A549 (cell line): ENCODE data around the gene THOC1. TPM values are rescaled to one million over a fixed set of nuclear protein-coding genes. Genes with fewer than 3 reads are reported as not detected.
A peak's percentile ranks its signal among the peaks of the same experiment; 100 is the strongest.
"Not testable (repeated sequence)": the region's sequence is repeated elsewhere in the genome, so short reads cannot be mapped to it uniquely, and the experiment has no call there.

Experiments
- ATAC-seq, 2 experiments: fragments of 200-7000 bp in 1 of 2; fragments of >200 bp in 1 of 2; cut with Nextera tagmentation in 1 of 2; cut with Tn5 transposase in 1 of 2; 3 replicates each; pipeline versions ENCODE4 v1.8.0 to v1.9.1; 2018 to 2020; ENCODE audit warnings: mild to moderate bottlenecking in 1 of 2, moderate library complexity in 1 of 2
- CTCF ChIA-PET: fragments of 300-600 bp; sonication (Branson Sonifier 250); formaldehyde crosslinking; extraction: SDS; loops from one replicate; lab custom pipeline; 2021; ENCODE audit warnings: antibody characterized with exemption, inconsistent platforms; lab: Yijun Ruan, JAX
- POLR2A ChIA-PET: fragments of 350-600 bp; formaldehyde crosslinking; extraction: SDS; loops from one replicate; lab custom pipeline; 2021; ENCODE audit warnings: antibody characterized with exemption, inconsistent platforms; lab: Yijun Ruan, JAX
- DNase-seq, 2 experiments: peaks; one replicate each; pipeline versions ENCODE4 v3.0.0 to v3.0.0-alpha.2; 2011 to 2016; ENCODE audit warnings: low read depth in 1 of 2, low spot score in 1 of 2
- FAIRE-seq: peaks from 2 replicates; lab custom pipeline; 2011; peaks lifted over from hg19 to GRCh38; lab: Jason Lieb, UNC
- H3K27ac ChIP-seq, 2 experiments: fragments of >200 bp; sonication (Bioruptor Twin); formaldehyde crosslinking; 3 replicates each; pipeline ENCODE4 v1.5.1; 2016 to 2017
- H3K4me1 ChIP-seq: fragments of >200 bp; sonication (Bioruptor Twin); formaldehyde crosslinking; 3 replicates; pipeline ENCODE4 v1.6.1; 2016
- H3K4me2 ChIP-seq: fragments of >200 bp; sonication (Bioruptor Twin); formaldehyde crosslinking; 3 replicates; pipeline ENCODE4 v1.6.1; 2016
- H3K4me3 ChIP-seq: fragments of >200 bp; sonication (Bioruptor Twin); formaldehyde crosslinking; 3 replicates; pipeline ENCODE4 v1.5.1; 2016
- H3K9me3 ChIP-seq: fragments of >200 bp; sonication (Bioruptor Twin); formaldehyde crosslinking; 3 replicates; pipeline ENCODE4 v1.6.1; 2016
- ATOH8 ChIP-seq: fragments of 250-450 bp; sonication (Bioruptor Pico); IDR thresholded peaks from 2 replicates; pipeline ENCODE4 v1.5.0; 2020; ENCODE audit warnings: low read depth, mild to moderate bottlenecking, moderate library complexity
- CEBPB ChIP-seq, 2 experiments: fragments of >200 bp in 1 of 2; sonication (Bioruptor Twin) in 1 of 2; formaldehyde crosslinking in 1 of 2; IDR thresholded peaks; 2 replicates each; pipeline ENCODE4 v1.6.1; 2012 to 2016
- EHMT2 ChIP-seq: fragments of 200-600 bp; sonication (generic); IDR thresholded peaks from 2 replicates; pipeline ENCODE4 v1.6.1; 2016; ENCODE audit warnings: antibody characterized with exemption, low read depth, mild to moderate bottlenecking, moderate library complexity
- FOXS1 ChIP-seq: fragments of 250-450 bp; sonication (Bioruptor Pico); IDR thresholded peaks from 2 replicates; pipeline ENCODE4 v1.5.0; 2020; ENCODE audit warnings: mild to moderate bottlenecking, moderate library complexity
- HMGXB4 ChIP-seq: fragments of 250-450 bp; sonication (Bioruptor Pico); IDR thresholded peaks from 2 replicates; pipeline ENCODE4 v1.5.0; 2021; ENCODE audit warnings: mild to moderate bottlenecking, moderate library complexity, borderline replicate concordance
- HOXA7 ChIP-seq: fragments of 250-450 bp; sonication (Bioruptor Pico); IDR thresholded peaks from 2 replicates; pipeline ENCODE4 v1.5.0; 2020; ENCODE audit warnings: mild to moderate bottlenecking, moderate library complexity
- HOXB13 ChIP-seq: fragments of 250-450 bp; sonication (Bioruptor Pico); IDR thresholded peaks from 2 replicates; pipeline ENCODE4 v1.5.0; 2020; ENCODE audit warnings: low read depth, mild to moderate bottlenecking, moderate library complexity
- JUN ChIP-seq, 2 experiments: fragments of >200 bp; sonication (Bioruptor Twin); formaldehyde crosslinking; IDR thresholded peaks; 2 replicates in 1 of 2; 3 replicates in 1 of 2; pipeline ENCODE4 v1.6.1; 2016 to 2017
- MAFK ChIP-seq: fragments of 450-650 bp; IDR thresholded peaks from 2 replicates; pipeline ENCODE4 v1.6.1; 2014; ENCODE audit not compliant: partially characterized antibody
- MAZ ChIP-seq: fragments of 150-350 bp; IDR thresholded peaks from 2 replicates; pipeline ENCODE4 v1.6.1; 2014; ENCODE audit warnings: antibody characterized with exemption, low read depth, low read length, borderline replicate concordance
- NFE2L2 ChIP-seq: fragments of 150-350 bp; conservative IDR thresholded peaks from 2 replicates; pipeline ENCODE4 v1.6.1; 2014; ENCODE audit warnings: low read length
- NR3C1 ChIP-seq: fragments of >200 bp; sonication (Bioruptor Twin); formaldehyde crosslinking; IDR thresholded peaks from 3 replicates; pipeline ENCODE4 v1.6.1; 2017
- PHF8 ChIP-seq: fragments of 200-600 bp; sonication (generic); IDR thresholded peaks from 2 replicates; pipeline ENCODE4 v1.6.1; 2016; ENCODE audit warnings: low read depth, mild to moderate bottlenecking, antibody characterized with exemption, moderate library complexity, borderline replicate concordance
- REST ChIP-seq: fragments of 200-600 bp; sonication (generic); IDR thresholded peaks from 2 replicates; pipeline ENCODE4 v1.6.1; 2016; ENCODE audit warnings: antibody characterized with exemption, mild to moderate bottlenecking, moderate library complexity
- SMC3 ChIP-seq: fragments of >200 bp; sonication (Bioruptor Twin); formaldehyde crosslinking; IDR thresholded peaks from 3 replicates; pipeline ENCODE4 v1.6.1; 2018; ENCODE audit warnings: inconsistent platforms
- TFCP2L1 ChIP-seq: fragments of 250-450 bp; sonication (Bioruptor Pico); IDR thresholded peaks from 2 replicates; pipeline ENCODE4 v1.5.0; 2021; ENCODE audit warnings: mild to moderate bottlenecking
- ZC3H11A ChIP-seq: fragments of 450-650 bp; IDR thresholded peaks from 2 replicates; pipeline ENCODE4 v1.6.1; 2014; ENCODE audit warnings: antibody characterized with exemption, mild to moderate bottlenecking
- WGBS: methylation state at CpG from one replicate; pipeline ENCODE4 v1.1.6; 2017; ENCODE audit errors: missing lambda C conversion rate; 5-methylcytosine and 5-hydroxymethylcytosine counted together
- polyA plus RNA-seq, 4 experiments: library from polyadenylated mRNA; depleted of rRNA in 3 of 4; stranded (reverse); fragments of >200 nt; fragmentation: RNase III in 1 of 4; extraction: RNeasy Plus Mini Kit Qiagen cat#74134 plus additional on column Dnase treatment in 1 of 4; gene quantifications; 2 replicates in 3 of 4; 3 replicates in 1 of 4; pipeline ENCODE4 v1.2.3, GENCODE V29; 2011 to 2017

The THOC1 gene
- polyA plus RNA-seq, 2 of the 4 experiments (the other 2 are of a cell fraction) = 31.2 to 62.6 TPM

GRCh38 chr18:312415-312814, 44.6 kb upstream of the THOC1 start:
- ChIA-PET POLR2A (no interaction called here), CTCF (no interaction called here)
- Histone ChIP-seq H3K27ac (no peak overlapping the region), H3K4me3 (no peak overlapping the region), H3K4me1 (no peaks in the 10 kb centered on the region), H3K9me3 (no peaks in the 10 kb centered on the region), H3K4me2 (no peak overlapping the region)
- DNase-seq = no peak
- no peak for FAIRE-seq
- TF ChIP-seq SMC3 = no peak
- no peak for TF ChIP-seq HOXB13 (CRISPR knock-in tag)
- no peak for TF ChIP-seq ATOH8
- no peak for TF ChIP-seq TFCP2L1 (CRISPR knock-in tag)
- no peak for TF ChIP-seq NR3C1
- no peak for TF ChIP-seq NFE2L2
- TF ChIP-seq ZC3H11A = no peak
- no peak for TF ChIP-seq MAZ
- TF ChIP-seq HOXA7 = no peak
- TF ChIP-seq JUN (IDR thresholded peaks at IDR 0.05) = no peak
- WGBS = 0% methylated on average over 1 of the region's 4 CpGs
- ATAC-seq = no peak

GRCh38 chr18:310042-310441, 42.2 kb upstream of the THOC1 start:
- no peak for DNase-seq
- Histone ChIP-seq H3K27ac (no peak overlapping the region), H3K4me3 (no peak overlapping the region), H3K4me1 (no peaks in the 10 kb centered on the region), H3K9me3 (no peaks in the 10 kb centered on the region), H3K4me2 (no peak overlapping the region)
- ATAC-seq = no peak
- POLR2A ChIA-PET = no interaction called here
- TF ChIP-seq MAFK (peak; percentile 79), PHF8 (no peak)
- FAIRE-seq = no peak
- CTCF ChIA-PET = no interaction called here

- ATAC-seq, H3K4me1 ChIP-seq, H3K9me3 ChIP-seq, CTCF ChIA-PET, DNase-seq, POLR2A ChIA-PET, FAIRE-seq, H3K4me3 ChIP-seq, H3K4me2 ChIP-seq, H3K27ac ChIP-seq: not testable (repeated sequence)
- WGBS = 20% methylated on average over 4 of the region's 4 CpGs
These were observed 40.2 kb upstream of the THOC1 start for GRCh38 chr18:308086-308485.

- no peak overlapping the region for H3K4me2 ChIP-seq
- 48% methylated on average over 7 of the region's 7 CpGs for WGBS
- no peak for ATAC-seq
- TF ChIP-seq EHMT2 (no peak), REST (no peak), CEBPB (IDR thresholded peaks at IDR 0.05) (no peak), FOXS1 (CRISPR knock-in tag) (no peak), HMGXB4 (CRISPR knock-in tag) (no peak)
- no peak for DNase-seq
- POLR2A ChIA-PET = no interaction called here
- no peak overlapping the region for H3K27ac ChIP-seq
- no peaks in the 10 kb centered on the region for H3K9me3 ChIP-seq
- no peak overlapping the region for H3K4me3 ChIP-seq
- FAIRE-seq = no peak
- CTCF ChIA-PET = no interaction called here
- H3K4me1 ChIP-seq = no peaks in the 10 kb centered on the region
These were observed 38.9 kb upstream of the THOC1 start for GRCh38 chr18:306608-307255.
